Stimulated activated memory B cell treated with anti-CD40 and anti-IgM and Interleukin-4, amounts not matched to agents 10 μg/mL and 1 μg/mL and 100 μg/mL, for 72 hours (primary cell): ENCODE results near the gene TRIO.
A peak's percentile ranks its signal among the peaks of the same experiment; 100 is the strongest.
"Not testable (repeated sequence)": the region's sequence is repeated elsewhere in the genome, so short reads cannot be mapped to it uniquely, and the experiment has no call there.

Source experiments
- ATAC-seq: fragments of 150-1000 bp; cut with Tn5 transposase; 2 replicates; pipeline ENCODE4 v1.10.0; 2021
- H3K27ac Mint-ChIP-seq: one replicate; pipeline ENCODE4 v1.8.0; 2022; ENCODE audit warnings: mild to moderate bottlenecking, mixed read lengths
- H3K27me3 Mint-ChIP-seq: one replicate; pipeline ENCODE4 v1.8.0; 2022; ENCODE audit warnings: mixed read lengths
- H3K36me3 Mint-ChIP-seq: one replicate; pipeline ENCODE4 v1.8.0; 2022; ENCODE audit warnings: mixed read lengths
- H3K4me1 Mint-ChIP-seq: one replicate; pipeline ENCODE4 v1.8.0; 2022; ENCODE audit warnings: mixed read lengths
- H3K4me3 Mint-ChIP-seq: one replicate; pipeline ENCODE4 v1.8.0; 2022; ENCODE audit warnings: mild to moderate bottlenecking, moderate library complexity, mixed read lengths
- H3K9me3 Mint-ChIP-seq: one replicate; pipeline ENCODE4 v1.8.0; 2022; ENCODE audit warnings: mixed read lengths

Gene TRIO

DNA sequence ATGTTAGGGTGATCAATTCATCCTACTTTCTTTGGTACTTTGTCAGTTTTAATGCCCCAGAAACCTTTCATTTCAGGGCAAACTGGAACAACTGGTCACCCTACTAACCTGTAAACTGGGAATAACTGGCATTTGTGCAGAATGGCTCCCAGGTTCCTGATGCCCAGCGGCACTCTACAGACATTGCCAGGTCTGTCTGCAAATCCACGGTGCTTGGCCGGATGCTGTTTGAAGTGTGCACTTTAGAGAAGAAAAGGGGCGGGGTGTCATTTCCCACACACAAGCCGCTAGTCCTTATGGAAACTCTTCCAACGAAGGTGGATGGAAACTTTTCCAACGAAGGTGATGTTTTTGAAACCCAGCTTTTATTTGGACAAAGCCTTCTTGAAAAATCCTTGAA, 388.5 kb downstream of the TRIO start:
- ATAC-seq: no peak
- Mint-ChIP-seq H3K4me3 (no peak overlapping the region), H3K36me3 (no peaks in the 10 kb centered on the region), H3K9me3 (peaks cover 5% of the 10 kb centered on the region), H3K4me1 (peaks cover 11% of the 10 kb centered on the region), H3K27ac (no peak overlapping the region), H3K27me3 (no peaks in the 10 kb centered on the region)

DNA sequence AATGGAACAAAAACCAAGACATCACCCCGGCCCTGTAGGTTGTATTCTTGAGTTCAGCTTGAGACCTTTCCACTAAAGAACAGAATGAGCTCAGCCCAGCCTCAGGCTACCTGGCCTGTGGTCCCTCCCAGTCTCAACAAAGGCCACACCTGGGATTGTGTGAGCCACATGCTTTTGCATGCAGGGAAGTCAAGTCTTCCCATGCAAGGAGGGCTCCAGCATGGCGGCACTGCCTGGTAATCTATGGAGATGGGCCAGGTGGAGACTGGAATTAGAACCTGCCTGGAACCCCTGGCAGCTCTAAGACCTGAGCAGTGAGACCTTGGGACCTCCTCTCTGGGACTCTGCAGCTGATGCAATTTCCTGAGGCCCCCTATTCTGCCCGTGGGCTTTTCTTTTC, 389.0 kb downstream of the TRIO start:
- H3K27me3 Mint-ChIP-seq: no peaks in the 10 kb centered on the region
- H3K36me3 Mint-ChIP-seq: no peaks in the 10 kb centered on the region
- H3K9me3 Mint-ChIP-seq: peaks cover 5% of the 10 kb centered on the region
- ATAC-seq: no peak
- no peak overlapping the region for H3K4me3 Mint-ChIP-seq
- no peak overlapping the region for H3K27ac Mint-ChIP-seq
- peaks cover 11% of the 10 kb centered on the region for H3K4me1 Mint-ChIP-seq

DNA sequence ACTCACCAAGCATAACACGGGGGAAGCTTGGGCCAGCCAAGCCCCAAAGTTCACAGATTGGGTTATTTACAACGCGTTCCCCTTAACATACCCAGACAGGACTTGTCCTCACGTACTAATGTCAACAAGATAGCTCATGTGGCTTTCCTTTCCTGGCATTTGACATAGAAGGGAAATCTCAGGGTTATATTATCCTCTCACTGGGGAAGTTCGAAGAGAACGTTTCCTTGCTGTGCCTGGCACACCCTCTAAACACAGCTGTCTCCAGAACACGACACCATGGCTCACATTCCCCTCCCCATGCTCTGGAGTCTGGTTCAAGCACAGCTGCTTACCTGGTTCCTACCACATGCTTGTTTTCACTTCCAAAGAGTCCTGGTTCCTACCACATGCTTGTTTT, 391.6 kb downstream of the TRIO start:
- Mint-ChIP-seq H3K36me3 (no peaks in the 10 kb centered on the region), H3K27ac (no peak overlapping the region), H3K4me1 (peaks cover 11% of the 10 kb centered on the region), H3K4me3 (no peak overlapping the region), H3K27me3 (peaks cover 12% of the 10 kb centered on the region), H3K9me3 (peaks cover 11% of the 10 kb centered on the region)
- peak; percentile 41 for ATAC-seq

- peaks cover 73% of the 10 kb centered on the region for H3K27me3 Mint-ChIP-seq
- peaks cover 7% of the 10 kb centered on the region for H3K4me1 Mint-ChIP-seq
- ATAC-seq: no peak
- no peak overlapping the region for H3K27ac Mint-ChIP-seq
- H3K9me3 Mint-ChIP-seq: peaks cover 16% of the 10 kb centered on the region
- H3K4me3 Mint-ChIP-seq: no peak overlapping the region
- H3K36me3 Mint-ChIP-seq: peaks cover 20% of the 10 kb centered on the region
These were observed 402.2 kb downstream of the TRIO start for GRCh38 chr5:14545308-14545707.

DNA sequence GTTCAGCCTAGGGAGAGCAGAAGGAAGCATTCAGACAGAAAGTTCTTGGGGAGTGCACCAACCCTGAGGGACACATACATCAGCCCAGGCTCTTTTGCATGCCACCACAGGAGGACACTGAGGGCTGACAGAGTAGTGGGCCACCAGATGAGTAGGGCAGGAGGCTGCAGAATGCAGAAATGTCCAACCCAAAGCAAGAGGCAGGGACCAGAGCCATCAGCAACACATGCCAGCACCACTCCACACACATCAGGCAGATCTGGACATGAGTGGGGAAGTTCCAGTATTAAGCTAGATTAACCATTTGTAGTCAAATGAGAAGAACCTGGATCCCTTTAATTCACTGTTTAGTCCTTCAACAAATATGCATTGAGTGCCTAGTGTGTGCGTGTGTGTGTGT, 402.7 kb downstream of the TRIO start:
- Mint-ChIP-seq H3K9me3 (peaks cover 11% of the 10 kb centered on the region), H3K4me1 (peaks cover 7% of the 10 kb centered on the region), H3K27ac (no peak overlapping the region), H3K36me3 (peaks cover 15% of the 10 kb centered on the region), H3K27me3 (peaks cover 73% of the 10 kb centered on the region), H3K4me3 (no peak overlapping the region)
- ATAC-seq: no peak

DNA sequence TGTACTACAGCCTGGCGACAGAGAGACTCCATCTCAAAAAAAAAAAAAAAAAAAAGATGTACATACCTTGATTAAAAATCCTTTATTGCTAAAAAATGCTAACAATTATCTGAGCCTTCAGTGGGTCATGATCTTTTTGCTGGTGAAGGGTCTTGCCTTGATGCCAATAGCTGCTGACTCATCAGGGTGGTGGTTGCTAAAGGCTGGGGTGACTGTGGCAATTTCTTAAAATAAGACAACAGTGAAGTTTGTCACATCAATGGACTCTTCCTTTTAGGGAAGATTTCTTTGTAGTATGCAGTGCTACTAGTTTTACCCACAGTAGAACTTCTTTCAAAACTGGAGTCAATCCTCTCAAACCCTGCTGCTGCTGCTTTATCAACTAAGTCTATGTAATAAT, 404.5 kb downstream of the TRIO start:
- Mint-ChIP-seq H3K4me3 (no peak overlapping the region), H3K4me1 (peaks cover 7% of the 10 kb centered on the region), H3K9me3 (no peaks in the 10 kb centered on the region), H3K36me3 (no peaks in the 10 kb centered on the region), H3K27me3 (peaks cover 60% of the 10 kb centered on the region), H3K27ac (no peak overlapping the region)
- no peak for ATAC-seq

DNA sequence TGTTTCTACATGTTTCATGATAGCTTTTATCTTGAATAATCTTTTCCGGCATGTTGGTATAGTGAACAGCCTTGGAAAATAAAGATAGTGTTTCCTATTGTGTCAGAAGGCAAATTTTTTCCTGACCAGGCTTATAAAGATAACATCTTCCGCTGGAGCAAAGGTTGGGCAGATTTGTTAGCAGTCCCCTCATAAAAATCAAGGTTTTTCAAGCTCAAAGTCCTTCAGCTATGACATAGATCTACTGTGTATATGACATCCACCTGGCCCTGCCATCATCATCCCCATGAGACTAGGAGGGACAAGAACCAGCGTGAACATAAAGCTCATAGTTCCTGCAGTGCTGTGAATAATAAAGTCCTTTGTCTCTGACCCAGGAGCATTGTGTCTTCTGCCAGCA, 408.1 kb downstream of the TRIO start:
- peaks cover 7% of the 10 kb centered on the region for H3K4me1 Mint-ChIP-seq

GRCh38 chr5:14552017-14552416, 408.9 kb downstream of the TRIO start:
- Mint-ChIP-seq H3K27ac (no peak overlapping the region), H3K4me3 (no peak overlapping the region), H3K9me3 (peaks cover 9% of the 10 kb centered on the region), H3K4me1 (peaks cover 7% of the 10 kb centered on the region), H3K27me3 (peaks cover 30% of the 10 kb centered on the region), H3K36me3 (no peaks in the 10 kb centered on the region)
- no peak for ATAC-seq

More for the DNA sequence above, 408.1 kb downstream of the TRIO start:
- no peak for ATAC-seq
- Mint-ChIP-seq H3K27ac (no peak overlapping the region), H3K9me3 (peaks cover 9% of the 10 kb centered on the region), H3K27me3 (peaks cover 38% of the 10 kb centered on the region), H3K4me3 (no peak overlapping the region), H3K36me3 (no peaks in the 10 kb centered on the region)

- H3K27ac Mint-ChIP-seq, H3K4me1 Mint-ChIP-seq: not testable (repeated sequence)
- H3K27me3 Mint-ChIP-seq: peaks cover 19% of the 10 kb centered on the region
These were observed 411.1 kb downstream of the TRIO start for GRCh38 chr5:14554288-14554687.

DNA sequence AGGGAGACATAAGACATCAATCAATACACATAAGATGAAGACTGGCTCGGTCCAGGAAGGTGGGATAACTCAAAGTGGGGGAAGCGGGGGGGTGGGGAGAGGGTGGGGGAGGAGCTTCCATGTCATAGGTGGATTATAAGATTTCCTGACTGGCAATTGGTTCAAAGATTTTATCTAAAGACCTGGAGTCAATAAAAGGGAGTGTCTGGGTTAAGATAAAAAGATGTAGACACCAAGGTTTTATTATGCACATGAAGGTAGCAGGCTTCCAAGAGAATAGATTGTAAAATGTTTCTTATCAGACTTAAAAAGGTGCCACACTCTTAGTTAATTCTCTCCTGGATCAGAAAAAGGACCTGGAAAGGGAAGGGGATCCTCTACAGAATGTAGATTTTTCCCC, 412.9 kb downstream of the TRIO start:
- Mint-ChIP-seq H3K4me3 (no peak overlapping the region), H3K36me3 (no peaks in the 10 kb centered on the region), H3K27ac (no peak overlapping the region), H3K4me1 (peaks cover 11% of the 10 kb centered on the region), H3K27me3 (peaks cover 1% of the 10 kb centered on the region), H3K9me3 (peaks cover 9% of the 10 kb centered on the region)
- no peak for ATAC-seq

More at GRCh38 chr5:14554288-14554687, 411.1 kb downstream of the TRIO start:
- H3K36me3 Mint-ChIP-seq, ATAC-seq, H3K9me3 Mint-ChIP-seq, H3K4me3 Mint-ChIP-seq: not testable (repeated sequence)

GRCh38 chr5:14557203-14557770, 414.1 kb downstream of the TRIO start:
- H3K4me1 Mint-ChIP-seq: peaks cover 11% of the 10 kb centered on the region
- no peak overlapping the region for H3K4me3 Mint-ChIP-seq
- peaks cover 9% of the 10 kb centered on the region for H3K9me3 Mint-ChIP-seq
- no peaks in the 10 kb centered on the region for H3K36me3 Mint-ChIP-seq
- no peaks in the 10 kb centered on the region for H3K27me3 Mint-ChIP-seq
- no peak overlapping the region for H3K27ac Mint-ChIP-seq
- ATAC-seq: no peak

DNA sequence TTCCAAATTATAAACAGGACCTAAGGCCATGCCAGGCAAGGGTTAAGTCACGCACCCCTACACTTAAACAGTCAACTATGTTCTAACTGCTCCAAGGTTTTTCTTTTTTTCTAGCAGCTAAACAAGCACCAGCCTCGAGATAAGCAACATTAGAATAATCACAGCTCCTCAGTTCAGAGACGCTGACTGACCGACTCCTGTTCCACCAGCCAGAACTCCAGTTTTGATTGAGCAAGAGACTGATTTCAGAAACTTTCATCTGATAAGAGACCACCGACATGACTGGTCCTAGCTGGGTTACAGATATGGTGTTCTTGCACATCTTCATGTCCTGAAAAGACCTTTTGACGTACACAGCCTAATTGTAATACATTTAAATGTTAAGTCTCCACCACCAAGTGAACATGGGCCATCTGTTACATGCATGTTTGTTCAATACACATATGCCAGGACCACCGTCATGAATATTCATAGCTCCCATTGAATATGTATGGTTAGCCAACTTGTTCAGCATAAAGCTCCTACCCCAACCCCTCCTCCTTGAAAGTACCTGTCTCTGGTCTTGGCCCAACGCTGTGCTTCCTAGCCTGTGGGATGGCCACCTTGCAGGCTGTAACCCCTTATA, 414.8 kb downstream of the TRIO start:
- ATAC-seq: no peak
- H3K27me3 Mint-ChIP-seq: no peaks in the 10 kb centered on the region
- H3K9me3 Mint-ChIP-seq: peaks cover 7% of the 10 kb centered on the region
- no peaks in the 10 kb centered on the region for H3K36me3 Mint-ChIP-seq
- H3K27ac Mint-ChIP-seq: no peak overlapping the region
- H3K4me1 Mint-ChIP-seq: peaks cover 11% of the 10 kb centered on the region
- H3K4me3 Mint-ChIP-seq: no peak overlapping the region
